Lower leg skin (tissue), 3 donors: ENCODE results near the gene KRI1.

Experiments used
- POLR2A ChIP-seq, 2 donors: fragments of 450-650 bp; IDR thresholded peaks; one replicate each; pipeline ENCODE4 v1.6.1; 2016 to 2017; ENCODE audit warnings: antibody characterized with exemption in 2 of 2, mild to moderate bottlenecking in 1 of 2, moderate library complexity in 1 of 2
- TF ChIP-seq, protein P1 (sequence below), 3 donors: fragments of 450-650 bp; IDR thresholded peaks; one replicate each; pipeline ENCODE4 v1.5.1; 2016; ENCODE audit warnings: antibody characterized with exemption in 3 of 3, mild to moderate bottlenecking in 3 of 3, moderate library complexity in 2 of 3

DNA sequence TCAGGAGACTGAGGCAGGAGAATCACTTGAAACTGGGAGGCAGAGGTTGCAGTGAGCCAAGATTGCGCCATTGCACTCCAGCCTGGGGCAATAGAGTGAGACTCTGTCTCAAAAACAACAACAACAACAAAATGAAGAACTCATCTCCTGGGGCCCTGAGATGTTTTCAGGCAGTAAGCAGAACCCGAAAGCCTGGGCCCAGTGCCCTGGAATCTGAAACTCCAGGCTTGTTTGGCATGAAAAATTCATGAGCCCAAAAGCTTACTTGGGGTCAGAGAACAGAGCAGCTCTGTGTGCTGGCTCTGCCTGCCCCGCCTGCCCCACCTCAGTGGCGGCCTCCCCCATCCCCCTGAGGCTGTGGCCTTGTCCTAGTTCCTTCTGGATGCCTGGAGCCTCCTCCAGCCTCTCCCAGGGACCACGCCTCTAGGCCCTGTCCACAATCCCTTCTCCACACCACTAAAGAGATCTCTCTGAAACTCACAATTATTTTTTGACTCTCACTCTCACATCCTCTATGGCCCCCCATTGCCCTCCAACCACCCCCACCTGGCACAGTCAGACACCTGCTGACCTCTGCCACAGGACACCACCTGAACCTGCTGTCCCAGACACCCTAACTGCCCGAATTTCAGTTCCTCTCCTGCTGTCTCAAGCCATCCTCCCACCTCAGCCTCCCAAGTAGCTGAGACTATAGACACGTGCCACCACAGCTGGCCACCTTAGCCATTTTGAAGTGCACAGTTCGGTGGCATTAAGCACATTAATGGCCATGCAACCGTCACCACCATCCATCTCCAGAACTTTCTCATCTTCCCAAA, 28.2 kb upstream of the KRI1 start:
- TF ChIP-seq, protein P1, sequence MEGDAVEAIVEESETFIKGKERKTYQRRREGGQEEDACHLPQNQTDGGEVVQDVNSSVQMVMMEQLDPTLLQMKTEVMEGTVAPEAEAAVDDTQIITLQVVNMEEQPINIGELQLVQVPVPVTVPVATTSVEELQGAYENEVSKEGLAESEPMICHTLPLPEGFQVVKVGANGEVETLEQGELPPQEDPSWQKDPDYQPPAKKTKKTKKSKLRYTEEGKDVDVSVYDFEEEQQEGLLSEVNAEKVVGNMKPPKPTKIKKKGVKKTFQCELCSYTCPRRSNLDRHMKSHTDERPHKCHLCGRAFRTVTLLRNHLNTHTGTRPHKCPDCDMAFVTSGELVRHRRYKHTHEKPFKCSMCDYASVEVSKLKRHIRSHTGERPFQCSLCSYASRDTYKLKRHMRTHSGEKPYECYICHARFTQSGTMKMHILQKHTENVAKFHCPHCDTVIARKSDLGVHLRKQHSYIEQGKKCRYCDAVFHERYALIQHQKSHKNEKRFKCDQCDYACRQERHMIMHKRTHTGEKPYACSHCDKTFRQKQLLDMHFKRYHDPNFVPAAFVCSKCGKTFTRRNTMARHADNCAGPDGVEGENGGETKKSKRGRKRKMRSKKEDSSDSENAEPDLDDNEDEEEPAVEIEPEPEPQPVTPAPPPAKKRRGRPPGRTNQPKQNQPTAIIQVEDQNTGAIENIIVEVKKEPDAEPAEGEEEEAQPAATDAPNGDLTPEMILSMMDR (IDR thresholded peaks at IDR 0.05): no peak
- no peak for TF ChIP-seq POLR2A (IDR thresholded peaks at IDR 0.05)
